Measurements from ENCODE around the gene NAA10. TPM values are rescaled to one million over a fixed set of nuclear protein-coding genes. Genes with fewer than 3 reads are reported as not detected.

Gene NAA10
- total RNA-seq, 1 donor from 2014 or later, result 156 TPM

DNA sequence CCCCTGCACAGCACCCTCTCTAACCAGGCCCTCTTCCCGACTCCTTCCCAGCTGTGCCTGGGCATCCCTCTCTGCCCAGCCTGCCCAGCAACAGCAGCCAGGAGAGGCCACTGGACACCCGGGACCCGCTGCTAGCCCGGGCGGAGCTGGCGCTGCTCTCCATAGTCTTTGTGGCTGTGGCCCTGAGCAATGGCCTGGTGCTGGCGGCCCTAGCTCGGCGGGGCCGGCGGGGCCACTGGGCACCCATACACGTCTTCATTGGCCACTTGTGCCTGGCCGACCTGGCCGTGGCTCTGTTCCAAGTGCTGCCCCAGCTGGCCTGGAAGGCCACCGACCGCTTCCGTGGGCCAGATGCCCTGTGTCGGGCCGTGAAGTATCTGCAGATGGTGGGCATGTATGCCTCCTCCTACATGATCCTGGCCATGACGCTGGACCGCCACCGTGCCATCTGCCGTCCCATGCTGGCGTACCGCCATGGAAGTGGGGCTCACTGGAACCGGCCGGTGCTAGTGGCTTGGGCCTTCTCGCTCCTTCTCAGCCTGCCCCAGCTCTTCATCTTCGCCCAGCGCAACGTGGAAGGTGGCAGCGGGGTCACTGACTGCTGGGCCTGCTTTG is 29.2 kb downstream of the NAA10 start:
- intact Hi-C loops (cut with micrococcal nuclease), result no loop called here
- H3K36me3 Mint-ChIP-seq (ENCODE audit: low read depth), result peaks cover 4% of the 10 kb centered on the region
- no peak overlapping the region for H3K27ac Mint-ChIP-seq
- peaks cover 27% of the 10 kb centered on the region for H3K4me1 Mint-ChIP-seq (ENCODE audit: low read depth)
- DNase-seq (ENCODE audit: low spot score), result no peak
- H3K9me3 Mint-ChIP-seq, result no peaks in the 10 kb centered on the region
- no peaks in the 10 kb centered on the region for H3K27me3 Mint-ChIP-seq (ENCODE audit: insufficient read depth)
- H3K4me3 Mint-ChIP-seq, result no peak overlapping the region

GRCh38 chrX:153903991-153904957 is 30.6 kb downstream of the NAA10 start, which contains the start of gene AVPR2:
AVPR2 (plus strand) TSS chrX:153904673; CDS start chrX:153905146, 473 bp downstream.
- DNase-seq (ENCODE audit: low spot score), result no peak
- no peaks in the 10 kb centered on the region for H3K27me3 Mint-ChIP-seq (ENCODE audit: insufficient read depth)
- intact Hi-C loops (cut with micrococcal nuclease), result loop anchor here (5.0 kb wide), 1 partner anchor 77 kb away; no protein-coding TSS in a partner anchor
- H3K36me3 Mint-ChIP-seq (ENCODE audit: low read depth), result peaks cover 2% of the 10 kb centered on the region
- H3K27ac Mint-ChIP-seq, result peak within 1 kb of the TSS; percentile 65
- H3K9me3 Mint-ChIP-seq, result no peaks in the 10 kb centered on the region
- H3K4me3 Mint-ChIP-seq, result peak within 1 kb of the TSS; percentile 39
- peaks cover 29% of the 10 kb centered on the region for H3K4me1 Mint-ChIP-seq (ENCODE audit: low read depth)

DNA sequence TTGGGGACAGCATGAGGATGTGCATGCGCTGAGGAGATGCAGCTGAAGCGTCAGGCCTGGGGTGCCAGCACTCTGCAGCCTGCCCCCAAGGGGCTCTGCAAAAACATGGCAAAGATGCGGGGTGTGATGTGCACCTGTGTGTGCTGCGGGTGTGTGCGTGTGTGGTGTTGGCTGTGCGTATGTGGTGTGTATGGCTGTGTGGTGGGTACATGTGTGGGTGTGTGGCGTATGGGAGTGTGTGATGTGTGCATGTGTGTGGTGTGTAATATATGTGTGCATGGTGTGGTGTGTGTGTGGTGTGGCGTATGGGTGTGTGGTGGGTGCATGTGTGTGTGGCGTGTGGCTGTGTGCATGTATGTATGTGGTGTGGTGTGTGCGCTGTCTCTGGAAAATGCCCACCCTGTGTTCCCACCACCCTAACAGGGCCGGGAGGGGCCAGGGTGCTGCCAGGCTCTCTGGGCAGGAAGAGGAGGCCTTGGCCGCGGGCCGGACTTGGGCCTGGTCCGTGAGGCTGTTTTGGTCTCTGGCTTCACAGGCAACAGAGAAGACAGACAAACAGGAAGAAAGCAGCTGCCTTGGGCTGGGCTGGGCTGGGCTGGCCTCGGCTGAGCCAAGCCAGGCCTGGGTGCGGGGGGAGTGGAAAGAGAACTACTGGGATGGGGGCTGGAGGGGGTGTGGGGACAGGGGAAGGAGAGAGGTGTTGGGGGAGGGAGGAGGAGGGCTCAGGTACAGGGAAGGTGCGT is 31.4 kb downstream of the NAA10 start:
- no peaks in the 10 kb centered on the region for H3K27me3 Mint-ChIP-seq (ENCODE audit: insufficient read depth)
- peak overlapping the region; percentile 65 for H3K27ac Mint-ChIP-seq
- peaks cover under 1% of the 10 kb centered on the region for H3K36me3 Mint-ChIP-seq (ENCODE audit: low read depth)
- H3K4me3 Mint-ChIP-seq, result peak overlapping the region; percentile 39
- H3K4me1 Mint-ChIP-seq (ENCODE audit: low read depth), result peaks cover 29% of the 10 kb centered on the region
- intact Hi-C loops (cut with micrococcal nuclease), result loop anchor here (5.0 kb wide), 1 partner anchor 76 kb away; no protein-coding TSS in a partner anchor
- DNase-seq (ENCODE audit: low spot score), result no peak
- H3K9me3 Mint-ChIP-seq, result no peaks in the 10 kb centered on the region

- H3K27me3 Mint-ChIP-seq (ENCODE audit: insufficient read depth), result no peaks in the 10 kb centered on the region
- H3K4me1 Mint-ChIP-seq (ENCODE audit: low read depth), result peaks cover 29% of the 10 kb centered on the region
- no peak overlapping the region for H3K4me3 Mint-ChIP-seq
- H3K27ac Mint-ChIP-seq, result no peak overlapping the region
- peaks cover 1% of the 10 kb centered on the region for H3K36me3 Mint-ChIP-seq (ENCODE audit: low read depth)
- H3K9me3 Mint-ChIP-seq, result no peaks in the 10 kb centered on the region
- intact Hi-C loops (cut with micrococcal nuclease), result loop anchor here (5.0 kb wide), 1 partner anchor 75 kb away; no protein-coding TSS in a partner anchor
- no peak for DNase-seq (ENCODE audit: low spot score)
Observed at GRCh38 chrX:153902385-153902784, 32.5 kb downstream of the NAA10 start.

DNA sequence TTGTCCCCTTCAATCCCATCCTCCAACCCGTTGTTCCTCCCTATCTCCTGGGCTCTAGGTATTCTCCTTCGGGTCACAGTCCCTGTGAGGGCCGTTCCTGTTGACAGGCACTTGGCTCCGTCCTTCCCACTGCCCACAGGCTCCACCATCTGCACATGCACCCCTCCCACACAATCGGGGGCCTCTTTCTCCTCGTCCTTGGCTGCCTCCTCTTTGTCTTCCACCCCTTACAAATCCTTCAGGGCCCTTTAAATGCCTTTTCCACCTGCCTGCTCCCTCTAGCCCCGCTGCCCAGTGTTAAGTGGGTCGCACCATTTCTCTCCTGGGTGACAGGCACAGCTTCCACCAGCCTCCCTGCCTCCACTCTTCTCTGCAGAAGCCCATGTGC is 33.1 kb downstream of the NAA10 start:
- peak overlapping the region; percentile 26 for H3K4me3 Mint-ChIP-seq
- H3K27me3 Mint-ChIP-seq (ENCODE audit: insufficient read depth), result no peaks in the 10 kb centered on the region
- no peak for DNase-seq (ENCODE audit: low spot score)
- H3K4me1 Mint-ChIP-seq (ENCODE audit: low read depth), result peaks cover 29% of the 10 kb centered on the region
- H3K36me3 Mint-ChIP-seq (ENCODE audit: low read depth), result peaks cover 1% of the 10 kb centered on the region
- no peaks in the 10 kb centered on the region for H3K9me3 Mint-ChIP-seq
- peak overlapping the region; percentile 58 for H3K27ac Mint-ChIP-seq
- intact Hi-C loops (cut with micrococcal nuclease), result loop anchor here (1.0 to 5.0 kb wide), 2 partner anchors 46 to 74 kb away; no protein-coding TSS in a partner anchor

DNA sequence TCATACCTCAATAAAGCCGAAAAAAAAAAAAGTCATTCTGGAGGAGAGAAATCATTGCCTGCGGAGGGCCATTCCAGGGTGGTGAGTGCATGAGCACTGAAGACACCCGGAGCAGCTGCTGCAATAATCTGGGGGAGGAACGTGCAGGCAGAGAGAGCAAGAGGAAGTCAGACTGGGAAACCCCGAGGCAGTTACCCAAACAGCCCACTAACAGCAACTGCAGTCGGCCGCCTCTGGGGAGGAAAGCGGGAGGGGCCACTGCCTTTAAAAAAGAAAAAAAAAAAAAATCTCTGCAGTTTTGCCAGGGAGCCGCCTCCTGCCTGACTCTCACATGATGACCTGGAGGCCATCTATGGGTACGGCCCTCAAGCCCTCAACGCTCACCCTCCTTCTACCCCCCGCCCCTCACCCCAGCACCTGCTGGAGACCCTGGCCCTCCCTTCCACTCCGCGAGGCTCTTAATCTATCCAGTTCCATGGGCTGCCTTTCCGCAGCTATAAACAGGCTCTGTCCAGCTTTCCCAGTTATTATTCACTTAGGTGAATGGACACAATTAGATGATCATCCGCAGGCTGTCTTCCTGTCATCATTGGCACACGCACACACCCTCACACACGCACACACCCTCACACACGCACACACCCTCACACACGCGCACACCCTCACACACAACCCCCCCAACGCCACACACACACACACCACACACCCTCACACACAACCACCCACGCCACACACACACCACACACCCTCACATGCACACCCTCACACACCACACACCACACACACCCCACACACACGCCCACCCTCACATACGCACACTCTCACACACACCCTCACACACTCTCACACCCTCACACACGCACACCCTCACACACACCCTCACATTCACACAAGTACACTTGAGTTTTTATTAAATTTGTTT is 33.7 kb downstream of the NAA10 start:
- DNase-seq (ENCODE audit: low spot score), result peak; percentile 58
- Mint-ChIP-seq H3K4me3 (peak overlapping the region; percentile 51), H3K9me3 (no peaks in the 10 kb centered on the region), H3K4me1 (ENCODE audit: low read depth) (peaks cover 29% of the 10 kb centered on the region), H3K27me3 (ENCODE audit: insufficient read depth) (no peaks in the 10 kb centered on the region), H3K27ac (peak overlapping the region; percentile 58), H3K36me3 (ENCODE audit: low read depth) (peaks cover 1% of the 10 kb centered on the region)
- intact Hi-C loops (cut with micrococcal nuclease), result loop anchor here (1.0 to 5.0 kb wide), 2 partner anchors 46 to 74 kb away; no protein-coding TSS in a partner anchor

- peaks cover 2% of the 10 kb centered on the region for H3K27me3 Mint-ChIP-seq (ENCODE audit: insufficient read depth)
- no peak overlapping the region for H3K4me3 Mint-ChIP-seq
- H3K9me3 Mint-ChIP-seq, result no peaks in the 10 kb centered on the region
- no peak overlapping the region for H3K27ac Mint-ChIP-seq
- no peak for DNase-seq (ENCODE audit: low spot score)
- H3K4me1 Mint-ChIP-seq (ENCODE audit: low read depth), result peaks cover 16% of the 10 kb centered on the region
- intact Hi-C loops (cut with micrococcal nuclease), result no loop called here
- H3K36me3 Mint-ChIP-seq (ENCODE audit: low read depth), result peaks cover 1% of the 10 kb centered on the region
Observed at GRCh38 chrX:153897899-153898298, 36.9 kb downstream of the NAA10 start.

- Mint-ChIP-seq H3K27ac (no peak overlapping the region), H3K9me3 (no peaks in the 10 kb centered on the region), H3K27me3 (ENCODE audit: insufficient read depth) (peaks cover 25% of the 10 kb centered on the region), H3K36me3 (ENCODE audit: low read depth) (no peaks in the 10 kb centered on the region), H3K4me1 (ENCODE audit: low read depth) (peaks cover 4% of the 10 kb centered on the region), H3K4me3 (no peak overlapping the region)
- DNase-seq (ENCODE audit: low spot score), result no peak
- intact Hi-C loops (cut with micrococcal nuclease), result no loop called here
Observed at GRCh38 chrX:153889123-153889522, 45.7 kb downstream of the NAA10 start.

DNA sequence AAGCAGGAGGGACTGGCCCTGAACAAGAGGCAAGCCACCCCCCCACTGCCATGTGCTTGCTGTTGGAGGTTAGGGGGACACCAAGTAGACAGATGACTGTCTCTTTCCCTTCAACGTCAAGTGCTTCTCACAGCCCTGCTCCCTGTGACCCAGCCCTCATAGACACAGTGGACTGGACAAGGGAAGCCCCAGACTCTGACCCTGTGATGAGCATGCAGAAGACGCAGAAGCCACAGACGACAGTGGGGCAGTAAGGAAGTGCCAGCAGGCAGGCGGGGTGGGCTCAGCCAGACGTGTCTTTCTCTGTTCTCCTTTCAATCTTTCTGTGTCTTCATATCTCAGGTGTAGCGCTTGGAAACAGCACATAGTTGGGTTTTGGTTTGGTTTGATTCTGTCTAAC is 46.5 kb downstream of the NAA10 start:
- H3K4me3 Mint-ChIP-seq, result no peak overlapping the region
- peaks cover 26% of the 10 kb centered on the region for H3K27me3 Mint-ChIP-seq (ENCODE audit: insufficient read depth)
- intact Hi-C loops (cut with micrococcal nuclease), result no loop called here
- DNase-seq (ENCODE audit: low spot score), result no peak
- H3K9me3 Mint-ChIP-seq, result no peaks in the 10 kb centered on the region
- no peaks in the 10 kb centered on the region for H3K36me3 Mint-ChIP-seq (ENCODE audit: low read depth)
- H3K27ac Mint-ChIP-seq, result no peak overlapping the region
- H3K4me1 Mint-ChIP-seq (ENCODE audit: low read depth), result peaks cover 4% of the 10 kb centered on the region

DNA sequence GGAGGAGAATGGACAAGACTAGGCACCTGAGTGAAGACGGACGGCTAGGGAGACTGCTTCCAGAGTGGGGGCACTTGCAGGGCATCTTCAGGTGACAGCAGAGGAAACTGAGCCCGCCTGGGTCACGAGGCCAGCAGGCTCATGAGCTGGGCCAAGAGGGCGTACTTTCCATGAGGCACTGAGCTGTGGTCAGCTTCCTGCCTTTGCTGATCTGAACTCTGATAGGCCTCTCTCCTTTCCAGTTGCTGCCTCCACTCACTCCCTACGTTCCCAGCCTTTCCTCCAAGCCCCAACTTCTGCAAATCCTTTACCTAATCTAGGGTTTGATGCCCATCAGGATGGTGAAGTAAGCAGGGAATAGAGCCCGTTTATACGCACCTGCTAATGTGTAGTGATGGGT is 47.5 kb downstream of the NAA10 start:
- peaks cover 21% of the 10 kb centered on the region for H3K27me3 Mint-ChIP-seq (ENCODE audit: insufficient read depth)
- DNase-seq (ENCODE audit: low spot score), result no peak
- peaks cover 4% of the 10 kb centered on the region for H3K4me1 Mint-ChIP-seq (ENCODE audit: low read depth)
- H3K4me3 Mint-ChIP-seq, result no peak overlapping the region
- intact Hi-C loops (cut with micrococcal nuclease), result no loop called here
- no peaks in the 10 kb centered on the region for H3K9me3 Mint-ChIP-seq
- H3K27ac Mint-ChIP-seq, result no peak overlapping the region
- no peaks in the 10 kb centered on the region for H3K36me3 Mint-ChIP-seq (ENCODE audit: low read depth)

GRCh38 chrX:153886915-153887314 is 47.9 kb downstream of the NAA10 start:
- intact Hi-C loops (cut with micrococcal nuclease), result no loop called here
- no peak for DNase-seq (ENCODE audit: low spot score)
- Mint-ChIP-seq H3K4me3 (peak overlapping the region; percentile 56), H3K36me3 (ENCODE audit: low read depth) (no peaks in the 10 kb centered on the region), H3K9me3 (no peaks in the 10 kb centered on the region), H3K4me1 (ENCODE audit: low read depth) (peaks cover 4% of the 10 kb centered on the region), H3K27ac (no peak overlapping the region), H3K27me3 (ENCODE audit: insufficient read depth) (peaks cover 20% of the 10 kb centered on the region)
